ENCODE data around the gene DYNC2I2. TPM values are rescaled to one million over a fixed set of nuclear protein-coding genes. Genes with fewer than 3 reads are reported as not detected.

Gene DYNC2I2
- total RNA-seq, 4 donors from 2014 or later = 41.4 to 160 (median 94.9) TPM

- in situ Hi-C loops (cut with MboI; ENCODE audit: low pct_ligation_motif_present in 1 of 4, low pct_unique_long_range_greater_than_20kb in 1 of 4, low sequenced_read_pairs in 3 of 4) (no loop called here), intact Hi-C loops (cut with DNase I; ENCODE audit: low total_unique reads) (no loop called here)
- Histone ChIP-seq H3K27me3 (no peaks in the 10 kb centered on the region), H3K27ac (no peak overlapping the region), H3K9me3 (no peaks in the 10 kb centered on the region), H3K4me1 (peaks cover 0 to 9% (median 4%) of the 10 kb centered on the region in 4 donors), H3K4me3 (no peak overlapping the region), H3K36me3 (peaks cover 0 to 60% (median 36%) of the 10 kb centered on the region in 4 donors)
- TF ChIP-seq POLR2AphosphoS5 (IDR thresholded peaks at IDR 0.05) = no peak
- TF ChIP-seq, protein P1, sequence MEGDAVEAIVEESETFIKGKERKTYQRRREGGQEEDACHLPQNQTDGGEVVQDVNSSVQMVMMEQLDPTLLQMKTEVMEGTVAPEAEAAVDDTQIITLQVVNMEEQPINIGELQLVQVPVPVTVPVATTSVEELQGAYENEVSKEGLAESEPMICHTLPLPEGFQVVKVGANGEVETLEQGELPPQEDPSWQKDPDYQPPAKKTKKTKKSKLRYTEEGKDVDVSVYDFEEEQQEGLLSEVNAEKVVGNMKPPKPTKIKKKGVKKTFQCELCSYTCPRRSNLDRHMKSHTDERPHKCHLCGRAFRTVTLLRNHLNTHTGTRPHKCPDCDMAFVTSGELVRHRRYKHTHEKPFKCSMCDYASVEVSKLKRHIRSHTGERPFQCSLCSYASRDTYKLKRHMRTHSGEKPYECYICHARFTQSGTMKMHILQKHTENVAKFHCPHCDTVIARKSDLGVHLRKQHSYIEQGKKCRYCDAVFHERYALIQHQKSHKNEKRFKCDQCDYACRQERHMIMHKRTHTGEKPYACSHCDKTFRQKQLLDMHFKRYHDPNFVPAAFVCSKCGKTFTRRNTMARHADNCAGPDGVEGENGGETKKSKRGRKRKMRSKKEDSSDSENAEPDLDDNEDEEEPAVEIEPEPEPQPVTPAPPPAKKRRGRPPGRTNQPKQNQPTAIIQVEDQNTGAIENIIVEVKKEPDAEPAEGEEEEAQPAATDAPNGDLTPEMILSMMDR (IDR thresholded peaks at IDR 0.05) = no peak
- no peak for TF ChIP-seq EP300 (IDR thresholded peaks at IDR 0.05; ENCODE audit: low read depth)
- no peak for TF ChIP-seq POLR2A (IDR thresholded peaks at IDR 0.05)
- 90% methylated on average over 10 of the region's 10 CpGs; no CpG with 5 or more reads in 1 of the 2 donors for WGBS, 2 donors (ENCODE audit: low coverage in 1 of 2)
- DNase-seq = no peak
Observed at GRCh38 chr9:128629136-128629535, 27.5 kb downstream of the DYNC2I2 start.

GRCh38 chr9:128628471-128629048, 28.1 kb downstream of the DYNC2I2 start:
- Histone ChIP-seq H3K4me1 (peaks cover 0 to 9% (median 4%) of the 10 kb centered on the region in 4 donors), H3K27me3 (no peaks in the 10 kb centered on the region), H3K27ac (no peak overlapping the region), H3K9me3 (no peaks in the 10 kb centered on the region), H3K36me3 (peaks cover 0 to 61% (median 35%) of the 10 kb centered on the region in 4 donors), H3K4me3 (no peak overlapping the region)
- TF ChIP-seq, protein P1 (IDR thresholded peaks at IDR 0.05) = no peak
- TF ChIP-seq POLR2A (IDR thresholded peaks at IDR 0.05) (no peak), EP300 (IDR thresholded peaks at IDR 0.05; ENCODE audit: low read depth) (no peak), POLR2AphosphoS5 (IDR thresholded peaks at IDR 0.05) (no peak)
- WGBS, 2 donors (ENCODE audit: low coverage in 1 of 2) = 68 to 100% methylated on average over 3 to 17 of the region's 17 CpGs
- intact Hi-C loops (cut with DNase I; ENCODE audit: low total_unique reads) = no loop called here
- DNase-seq = peak; percentile 22
- in situ Hi-C loops (cut with MboI; ENCODE audit: low pct_ligation_motif_present in 1 of 4, low pct_unique_long_range_greater_than_20kb in 1 of 4, low sequenced_read_pairs in 3 of 4) = no loop called here

GRCh38 chr9:128627906-128628305, 28.7 kb downstream of the DYNC2I2 start:
- no peak for DNase-seq
- H3K36me3 ChIP-seq = peaks cover 0 to 60% (median 31%) of the 10 kb centered on the region in 4 donors

DNA sequence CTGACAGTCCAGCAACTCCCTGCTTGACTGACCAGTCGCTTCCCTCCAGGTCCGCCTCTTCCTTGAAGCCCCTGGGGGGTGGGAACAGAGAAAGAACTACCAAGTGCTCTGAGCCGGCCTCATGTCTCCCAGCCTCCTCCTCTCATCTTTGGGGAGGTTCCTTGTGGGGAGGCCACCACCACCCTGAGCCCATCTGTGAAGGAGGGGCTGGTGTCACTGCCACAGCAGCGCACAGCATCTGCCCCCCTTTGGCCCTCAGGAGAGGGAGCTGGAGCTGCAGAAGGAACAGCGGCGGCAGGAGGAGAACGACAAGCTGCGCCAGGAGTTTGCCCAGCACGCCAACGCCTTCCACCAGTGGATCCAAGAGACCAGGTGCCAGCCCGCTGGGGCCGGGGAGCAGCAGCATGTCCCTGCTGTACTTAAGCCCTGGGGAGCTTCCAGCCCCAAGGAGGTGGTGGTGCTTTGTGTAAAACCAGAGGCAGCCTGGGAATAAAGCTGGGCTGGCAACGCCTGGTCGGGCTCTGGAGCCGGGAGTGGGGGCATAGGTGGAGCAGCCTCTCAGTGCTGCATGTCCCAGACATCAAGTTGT, 29.4 kb downstream of the DYNC2I2 start:
- H3K4me3 ChIP-seq = no peak overlapping the region
- no peak overlapping the region for H3K27ac ChIP-seq
- in situ Hi-C loops (cut with MboI; ENCODE audit: low pct_ligation_motif_present in 1 of 4, low pct_unique_long_range_greater_than_20kb in 1 of 4, low sequenced_read_pairs in 3 of 4) = no loop called here
- no peaks in the 10 kb centered on the region for H3K27me3 ChIP-seq
- peaks cover 0 to 9% (median 4%) of the 10 kb centered on the region in 4 donors for H3K4me1 ChIP-seq
- TF ChIP-seq POLR2AphosphoS5 (IDR thresholded peaks at IDR 0.05) (no peak), EP300 (IDR thresholded peaks at IDR 0.05; ENCODE audit: low read depth) (no peak), POLR2A (IDR thresholded peaks at IDR 0.05) (no peak)
- TF ChIP-seq, protein P1 (IDR thresholded peaks at IDR 0.05) = no peak
- no peak for DNase-seq
- WGBS, 2 donors (ENCODE audit: low coverage in 1 of 2) = 91% methylated on average over 15 of the region's 15 CpGs; no CpG with 5 or more reads in 1 of the 2 donors
- H3K9me3 ChIP-seq = no peaks in the 10 kb centered on the region
- intact Hi-C loops (cut with DNase I; ENCODE audit: low total_unique reads) = no loop called here
- H3K36me3 ChIP-seq = peaks cover 0 to 58% (median 27%) of the 10 kb centered on the region in 4 donors

More at GRCh38 chr9:128627906-128628305, 28.7 kb downstream of the DYNC2I2 start:
- 91% methylated on average over 13 of the region's 13 CpGs; no CpG with 5 or more reads in 1 of the 2 donors for WGBS, 2 donors (ENCODE audit: low coverage in 1 of 2)
- Histone ChIP-seq H3K4me3 (no peak overlapping the region), H3K27ac (no peak overlapping the region), H3K4me1 (peaks cover 0 to 9% (median 4%) of the 10 kb centered on the region in 4 donors), H3K9me3 (no peaks in the 10 kb centered on the region), H3K27me3 (no peaks in the 10 kb centered on the region)
- TF ChIP-seq POLR2A (IDR thresholded peaks at IDR 0.05) (no peak), POLR2AphosphoS5 (IDR thresholded peaks at IDR 0.05) (no peak), EP300 (IDR thresholded peaks at IDR 0.05; ENCODE audit: low read depth) (no peak)
- TF ChIP-seq, protein P1 (IDR thresholded peaks at IDR 0.05) = no peak
- intact Hi-C loops (cut with DNase I; ENCODE audit: low total_unique reads) = no loop called here
- in situ Hi-C loops (cut with MboI; ENCODE audit: low pct_ligation_motif_present in 1 of 4, low pct_unique_long_range_greater_than_20kb in 1 of 4, low sequenced_read_pairs in 3 of 4) = no loop called here
